GM19397 (cell line): ENCODE data around the gene NKTR.
"Not testable (repeated sequence)": the region's sequence is repeated elsewhere in the genome, so short reads cannot be mapped to it uniquely, and the experiment has no call there.

ENCODE experiments used
- ATAC-seq: cut with Tn5 transposase; IDR thresholded peaks from one replicate; pipeline ENCODE4 v1.9.1; 2021; ENCODE audit warnings: mild to moderate bottlenecking, moderate library complexity; ENCODE audit not compliant: unreplicated experiment

Gene NKTR

DNA sequence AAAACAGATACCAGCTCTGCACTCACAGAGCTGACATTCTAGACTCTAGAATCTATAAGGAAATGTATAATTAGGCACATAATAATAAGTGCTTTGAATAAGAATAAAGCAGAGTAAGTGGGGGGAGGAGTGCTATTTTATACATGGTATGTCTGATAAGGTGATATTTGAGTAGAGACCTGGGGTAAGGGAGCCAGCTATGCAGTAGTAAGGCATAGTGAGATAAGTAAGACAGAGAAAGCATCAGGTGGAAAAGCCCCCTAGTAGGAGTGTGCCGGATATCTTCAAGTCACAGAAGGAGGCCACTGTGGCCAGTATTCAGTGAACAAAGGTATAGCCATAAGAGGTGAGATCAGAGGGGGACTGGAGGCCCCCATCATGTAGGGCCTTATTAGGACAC is 6.9 kb upstream of the NKTR start:
- no peak for ATAC-seq

DNA sequence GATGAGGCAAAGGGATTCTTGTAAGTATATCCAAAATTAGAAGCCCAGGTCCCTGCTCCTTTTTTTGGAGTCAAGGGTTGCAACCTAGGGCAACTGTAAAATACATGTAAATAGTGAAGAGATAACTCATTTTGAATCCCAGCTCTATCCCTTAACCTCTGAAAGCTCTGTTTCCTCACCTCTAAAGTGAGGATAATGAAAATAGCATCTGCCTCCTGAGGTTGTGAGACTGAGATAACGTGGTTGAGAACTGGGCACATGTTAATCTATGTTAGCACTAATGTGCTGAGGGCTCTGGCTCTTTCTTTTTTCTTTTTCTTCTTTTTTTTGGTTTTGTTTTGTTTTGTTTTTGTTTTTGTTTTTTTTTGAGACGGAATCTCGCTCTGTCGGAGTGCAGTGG is 4.8 kb upstream of the NKTR start:
- no peak for ATAC-seq

DNA sequence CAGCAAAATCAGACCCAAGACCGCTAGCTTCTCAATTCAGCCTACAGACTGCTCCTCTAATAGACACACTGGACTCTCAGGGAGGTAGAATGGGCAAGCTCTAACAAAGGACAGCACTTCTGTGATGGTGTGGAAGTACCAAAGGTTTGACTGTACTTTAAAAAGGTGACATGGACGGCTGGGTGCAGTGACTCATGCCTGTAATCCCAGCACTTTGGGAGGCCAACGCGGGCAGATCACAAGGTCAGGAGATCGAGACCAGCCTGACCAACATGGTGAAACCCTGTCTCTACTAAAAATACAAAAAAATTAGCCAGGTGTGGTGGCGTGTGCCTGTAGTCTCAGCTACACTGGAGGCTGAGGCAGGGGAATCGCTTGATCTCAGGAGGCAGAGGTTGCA is 3.4 kb upstream of the NKTR start:
- ATAC-seq: not testable (repeated sequence)

DNA sequence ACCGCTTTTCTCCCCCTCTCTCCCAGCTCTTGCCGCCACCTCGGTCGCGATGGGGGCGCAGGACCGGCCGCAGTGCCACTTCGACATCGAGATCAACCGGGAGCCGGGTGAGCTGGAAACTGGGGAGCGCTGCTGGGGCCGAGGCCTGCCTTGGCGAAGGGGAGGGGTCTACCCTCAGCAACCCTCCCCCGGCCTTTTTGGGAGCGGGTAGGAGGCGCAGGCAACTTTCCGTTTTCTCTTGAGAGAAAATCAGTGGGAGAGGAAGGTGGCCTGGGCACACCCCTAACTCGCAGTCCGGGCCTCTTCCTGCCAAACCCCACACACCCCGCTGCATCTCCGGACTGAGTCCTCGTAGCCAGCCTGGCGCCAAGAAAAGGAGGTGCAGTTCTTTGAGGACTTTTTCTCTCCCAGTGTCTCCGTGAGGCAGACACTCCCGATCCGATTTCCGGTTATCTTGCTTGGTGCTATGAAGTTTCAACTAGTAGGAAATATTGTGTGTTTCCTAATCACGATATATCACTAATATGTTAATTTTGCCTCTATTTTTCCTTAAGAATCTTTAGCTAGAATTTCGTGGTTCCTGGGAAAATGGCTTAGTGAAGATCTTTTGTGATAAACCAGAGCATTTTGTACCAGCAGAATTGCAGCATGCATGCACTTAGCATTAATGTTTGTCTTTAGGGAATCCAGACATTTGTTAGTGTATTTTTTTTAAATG is 631 bp downstream of the NKTR start:
- peak; percentile 20 for ATAC-seq

DNA sequence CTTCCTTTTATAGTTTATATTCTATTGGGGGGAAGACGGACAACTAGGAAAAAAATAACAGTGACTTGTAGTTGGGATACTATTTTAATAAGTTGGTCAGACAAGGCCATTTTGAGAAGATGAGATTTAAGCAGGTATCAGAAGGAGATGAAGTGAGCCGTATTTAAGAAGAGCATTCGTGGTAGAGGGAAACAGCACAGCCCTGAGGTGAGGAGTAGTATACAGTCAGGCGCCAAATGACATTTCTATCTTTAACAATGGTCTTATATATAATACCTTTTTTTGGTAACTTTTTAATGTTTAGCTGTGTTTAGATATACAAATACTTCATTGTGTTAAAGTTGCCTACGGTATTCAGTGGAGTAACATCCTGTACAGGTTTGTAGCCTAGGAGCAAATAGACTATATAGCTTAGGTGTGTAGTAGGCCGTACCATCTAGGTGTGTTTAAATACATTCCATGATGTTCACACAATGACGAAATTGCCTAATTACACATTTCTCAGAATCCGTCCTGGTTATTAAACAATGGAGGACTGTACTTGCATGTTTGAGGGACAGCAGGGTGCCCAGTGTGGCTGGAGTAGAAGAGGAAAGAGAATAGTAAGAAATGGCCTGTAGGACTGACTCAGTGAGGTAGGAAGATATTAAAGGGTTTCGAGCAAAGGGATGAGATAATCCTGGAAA is 1.6 kb downstream of the NKTR start:
- no peak for ATAC-seq

DNA sequence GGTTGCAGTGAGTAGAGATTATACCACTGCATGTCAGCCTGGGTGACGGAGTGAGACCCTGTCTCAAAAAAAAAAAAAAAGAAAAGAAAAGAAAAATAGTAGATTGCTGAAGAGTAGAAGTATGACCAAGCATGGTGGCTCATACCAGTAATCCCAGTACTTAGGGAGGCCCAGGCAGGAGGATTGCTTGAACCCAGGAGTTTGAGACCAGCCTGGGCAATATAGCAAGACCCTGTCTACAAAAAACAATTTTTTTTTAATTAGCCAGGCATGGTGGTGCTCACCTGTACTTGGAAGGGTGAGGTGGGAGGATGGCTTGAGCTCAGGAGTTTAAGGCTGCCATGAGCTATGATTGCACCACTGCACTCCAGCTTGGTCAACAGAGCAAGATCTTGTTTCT is 2.5 kb downstream of the NKTR start:
- ATAC-seq: no peak

DNA sequence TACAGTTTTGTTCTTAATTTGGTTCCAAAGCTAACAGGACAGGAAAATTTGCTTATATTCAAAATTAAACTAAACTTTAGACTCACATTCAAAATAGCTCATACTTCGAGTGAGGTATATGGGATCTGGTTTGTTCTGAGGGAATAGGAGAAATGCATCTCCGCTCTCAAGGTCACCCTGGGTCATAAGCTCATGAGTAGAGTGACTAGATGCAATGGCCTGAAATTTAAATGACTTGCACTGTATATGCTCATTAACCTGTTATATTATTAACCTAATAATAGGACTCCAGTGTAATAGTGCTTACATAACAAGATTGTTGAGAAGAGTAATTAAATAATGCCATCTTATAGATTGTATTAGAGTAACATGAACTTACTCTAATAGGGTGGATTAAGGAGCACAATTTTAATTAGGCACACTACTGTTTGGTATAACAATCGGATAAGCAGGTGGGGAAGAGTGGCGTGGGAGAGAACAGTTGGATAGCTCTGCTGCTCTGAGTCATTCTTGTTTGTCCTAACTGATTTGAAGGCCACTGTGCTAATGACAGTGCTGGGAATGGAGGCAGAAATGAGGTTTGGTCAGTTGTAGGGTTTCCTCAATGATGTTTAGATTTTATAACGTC is 5.2 kb downstream of the NKTR start:
- ATAC-seq: no peak

DNA sequence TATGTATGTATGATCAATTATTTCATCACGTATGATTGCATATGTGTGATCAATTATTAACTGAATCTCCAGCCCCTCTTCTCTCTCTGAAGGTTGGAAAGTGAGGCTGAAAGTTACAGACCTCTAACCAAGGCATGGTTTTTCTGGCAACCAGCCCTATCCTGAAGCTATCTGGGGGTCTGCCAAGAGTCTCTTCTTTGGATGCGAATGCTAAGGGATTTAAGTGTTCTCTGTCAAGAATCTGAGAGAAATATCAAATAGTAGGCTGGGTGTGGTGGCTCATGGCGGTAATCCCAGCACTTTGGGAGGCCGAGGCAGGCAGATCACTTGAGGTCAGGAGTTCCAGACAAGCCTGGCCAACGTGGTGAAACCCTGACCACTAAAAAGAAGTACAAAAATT is 8.1 kb downstream of the NKTR start:
- no peak for ATAC-seq

DNA sequence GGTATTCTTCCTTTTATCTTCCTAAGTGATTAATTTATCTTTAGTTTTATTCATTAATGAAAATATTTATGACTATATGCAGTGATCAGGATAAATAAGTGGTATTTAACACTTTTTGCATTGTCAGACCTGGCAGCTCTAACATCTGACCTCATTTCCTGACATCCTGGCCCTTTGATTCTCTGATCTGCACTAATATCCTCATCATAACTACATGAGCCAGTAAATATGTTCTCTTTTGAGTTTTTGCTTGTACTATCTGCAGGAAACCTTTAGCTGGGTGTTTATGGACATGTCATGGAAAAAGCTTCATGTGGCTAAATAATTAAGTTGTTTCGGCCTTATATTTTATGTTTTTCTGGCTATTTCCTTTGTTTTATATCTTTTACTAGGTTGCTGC is 10.5 kb downstream of the NKTR start:
- no peak for ATAC-seq

DNA sequence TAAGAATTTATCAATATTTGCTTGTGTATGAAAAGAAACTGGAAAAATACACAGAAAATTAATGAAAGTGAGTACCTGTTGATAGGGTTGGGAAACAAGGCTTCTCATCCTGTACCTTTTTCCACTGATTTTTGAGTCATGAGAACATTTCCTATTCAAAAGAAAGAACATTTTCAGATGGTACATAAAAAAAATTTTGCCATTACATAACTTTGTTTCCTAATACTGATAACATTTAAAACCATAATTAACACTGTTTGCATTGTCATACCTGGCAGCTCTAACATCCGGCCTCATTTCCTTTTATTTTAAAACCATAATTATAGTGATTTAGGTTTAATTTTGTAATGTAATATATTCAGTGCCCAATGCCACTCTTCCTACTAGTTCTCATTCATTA is 11.7 kb downstream of the NKTR start:
- no peak for ATAC-seq

DNA sequence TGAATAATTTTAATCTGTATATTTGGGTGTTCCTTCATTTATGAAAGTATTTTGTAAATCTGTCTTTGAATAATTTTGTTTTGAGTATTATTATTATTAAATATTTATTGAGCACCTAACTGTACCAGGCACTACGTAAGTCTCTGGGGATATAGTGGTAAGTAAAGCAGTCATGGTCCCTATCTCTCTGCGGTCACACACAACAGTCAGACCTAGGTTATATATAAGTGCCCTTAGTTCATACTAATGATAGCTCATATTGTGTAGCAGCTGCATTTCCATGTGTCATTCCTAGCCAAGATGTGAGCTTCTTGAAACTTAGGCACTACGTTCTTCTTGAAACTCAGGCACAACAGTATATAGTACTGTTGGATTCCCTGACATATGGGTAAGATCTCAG is 12.4 kb downstream of the NKTR start:
- peak; percentile 70 for ATAC-seq

DNA sequence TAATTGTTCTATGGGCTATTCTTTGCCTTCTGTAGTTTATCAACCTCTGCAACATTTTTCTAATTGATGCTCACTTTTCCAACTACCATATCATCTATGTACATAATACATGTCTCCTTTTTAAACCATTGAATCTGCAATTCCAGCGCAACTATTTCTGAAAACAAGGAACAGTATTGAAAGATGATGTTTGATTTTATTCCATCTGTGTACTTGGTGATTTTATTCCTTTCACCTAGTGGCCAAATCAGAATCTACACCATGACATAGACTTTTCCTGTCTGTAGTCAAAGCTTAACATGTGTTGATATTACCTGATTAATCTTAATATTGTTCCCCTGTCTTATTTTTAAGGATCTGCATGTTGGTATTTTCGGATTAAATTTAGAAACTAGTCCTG is 13.0 kb downstream of the NKTR start:
- no peak for ATAC-seq

DNA sequence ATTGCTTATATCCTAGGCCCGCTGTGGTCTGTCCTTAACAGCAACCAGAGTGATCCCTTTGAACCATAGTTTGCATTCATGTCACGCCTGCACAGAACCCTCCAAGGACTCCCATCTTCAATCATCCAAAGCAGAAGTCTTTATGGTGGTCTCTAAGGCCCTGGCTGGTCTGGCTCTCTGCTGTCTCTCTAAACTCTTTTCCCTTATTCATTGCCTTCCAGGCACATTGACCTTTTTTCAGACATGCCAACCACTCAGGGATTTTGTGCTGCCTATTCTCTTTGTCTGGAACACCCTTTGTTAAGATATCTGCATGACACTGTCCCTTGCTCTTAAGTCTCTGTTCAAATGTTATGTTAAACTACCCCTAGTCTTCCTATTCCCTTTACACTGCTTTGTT is 31.1 kb downstream of the NKTR start:
- no peak for ATAC-seq

DNA sequence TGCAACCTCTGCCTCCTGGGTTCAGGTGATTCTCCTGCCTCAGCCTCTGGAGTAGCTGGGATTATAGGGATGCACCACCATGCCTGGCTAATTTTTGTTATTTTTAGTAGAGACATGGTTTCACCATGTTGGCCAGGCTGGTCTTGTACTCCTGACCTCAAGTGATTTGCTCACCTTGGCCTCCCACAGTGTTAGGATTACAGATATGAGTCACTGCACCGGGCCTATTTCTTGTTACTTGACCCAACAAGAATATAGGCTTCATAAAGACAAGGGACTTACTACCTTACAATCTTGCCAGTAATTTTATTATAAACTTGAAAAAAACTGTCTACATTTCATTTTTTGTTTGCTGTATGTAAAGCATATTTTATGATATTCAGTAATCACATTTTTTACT is 31.7 kb downstream of the NKTR start:
- no peak for ATAC-seq

DNA sequence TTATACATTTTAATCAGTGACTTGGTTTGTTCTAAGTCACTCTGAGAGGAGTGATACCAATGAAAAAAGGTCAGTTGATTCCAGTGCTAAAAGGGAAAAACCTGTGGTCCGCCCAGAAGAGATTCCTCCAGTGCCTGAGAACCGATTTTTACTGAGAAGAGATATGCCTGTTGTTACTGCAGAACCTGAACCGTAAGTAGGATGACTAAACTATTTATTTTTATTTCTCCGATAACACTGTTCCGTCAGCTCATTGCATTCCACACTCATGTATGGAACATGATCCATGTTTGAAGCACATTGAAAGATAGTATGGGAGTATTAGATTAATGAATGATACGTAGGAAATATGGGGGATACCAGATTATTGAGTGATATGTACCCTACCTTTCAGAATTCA is 33.1 kb downstream of the NKTR start:
- no peak for ATAC-seq

DNA sequence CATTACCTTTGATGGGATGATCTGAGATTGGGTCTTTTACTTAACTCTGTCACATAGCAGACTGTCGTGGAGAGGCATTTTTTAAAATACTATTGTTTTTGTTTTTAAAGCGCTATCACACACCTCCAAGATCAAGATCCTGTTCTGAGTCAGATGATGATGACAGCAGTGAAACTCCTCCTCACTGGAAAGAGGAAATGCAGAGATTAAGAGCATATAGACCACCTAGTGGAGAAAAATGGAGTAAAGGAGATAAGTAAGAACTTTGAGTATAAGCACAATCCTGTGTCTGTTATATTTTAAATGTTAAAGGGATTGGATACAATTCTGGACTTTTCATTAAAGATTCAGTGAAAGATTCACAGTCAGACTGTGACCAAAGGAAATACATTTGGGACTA is 34.6 kb downstream of the NKTR start:
- ATAC-seq: no peak

DNA sequence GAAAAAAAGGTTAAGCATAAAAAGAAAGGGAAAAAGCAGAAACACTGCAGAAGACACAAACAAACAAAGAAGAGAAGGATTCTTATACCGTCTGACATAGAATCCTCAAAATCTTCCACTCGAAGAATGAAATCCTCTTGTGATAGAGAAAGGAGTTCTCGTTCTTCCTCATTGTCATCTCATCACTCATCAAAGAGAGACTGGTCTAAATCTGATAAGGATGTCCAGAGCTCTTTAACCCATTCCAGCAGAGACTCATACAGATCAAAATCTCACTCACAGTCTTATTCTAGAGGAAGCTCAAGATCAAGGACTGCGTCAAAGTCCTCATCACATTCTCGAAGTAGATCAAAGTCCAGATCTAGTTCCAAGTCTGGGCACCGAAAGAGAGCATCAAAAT is 36.5 kb downstream of the NKTR start:
- no peak for ATAC-seq

DNA sequence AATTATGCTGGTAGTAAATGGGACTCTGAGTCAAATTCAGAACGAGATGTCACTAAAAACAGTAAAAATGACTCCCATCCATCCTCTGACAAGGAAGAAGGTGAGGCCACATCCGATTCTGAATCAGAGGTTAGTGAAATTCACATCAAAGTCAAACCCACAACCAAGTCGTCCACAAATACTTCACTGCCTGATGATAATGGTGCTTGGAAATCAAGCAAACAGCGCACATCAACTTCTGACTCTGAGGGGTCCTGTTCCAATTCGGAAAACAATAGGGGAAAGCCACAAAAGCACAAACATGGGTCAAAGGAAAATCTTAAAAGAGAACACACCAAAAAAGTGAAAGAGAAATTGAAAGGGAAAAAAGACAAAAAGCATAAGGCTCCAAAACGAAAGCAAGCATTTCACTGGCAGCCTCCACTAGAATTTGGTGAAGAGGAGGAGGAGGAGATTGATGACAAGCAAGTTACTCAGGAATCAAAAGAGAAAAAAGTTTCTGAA is 37.9 kb downstream of the NKTR start:
- ATAC-seq: no peak

DNA sequence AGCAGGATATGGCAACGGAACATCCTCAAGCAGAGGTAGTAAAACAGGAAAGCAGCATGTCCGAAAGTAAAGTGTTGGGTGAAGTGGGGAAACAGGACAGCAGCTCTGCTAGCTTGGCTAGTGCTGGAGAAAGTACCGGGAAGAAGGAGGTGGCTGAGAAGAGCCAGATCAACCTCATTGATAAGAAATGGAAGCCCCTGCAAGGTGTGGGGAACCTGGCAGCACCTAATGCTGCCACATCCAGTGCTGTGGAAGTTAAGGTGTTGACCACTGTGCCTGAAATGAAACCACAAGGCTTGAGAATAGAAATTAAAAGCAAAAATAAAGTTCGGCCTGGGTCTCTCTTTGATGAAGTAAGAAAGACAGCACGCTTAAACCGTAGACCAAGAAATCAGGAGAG is 38.7 kb downstream of the NKTR start:
- ATAC-seq: no peak

DNA sequence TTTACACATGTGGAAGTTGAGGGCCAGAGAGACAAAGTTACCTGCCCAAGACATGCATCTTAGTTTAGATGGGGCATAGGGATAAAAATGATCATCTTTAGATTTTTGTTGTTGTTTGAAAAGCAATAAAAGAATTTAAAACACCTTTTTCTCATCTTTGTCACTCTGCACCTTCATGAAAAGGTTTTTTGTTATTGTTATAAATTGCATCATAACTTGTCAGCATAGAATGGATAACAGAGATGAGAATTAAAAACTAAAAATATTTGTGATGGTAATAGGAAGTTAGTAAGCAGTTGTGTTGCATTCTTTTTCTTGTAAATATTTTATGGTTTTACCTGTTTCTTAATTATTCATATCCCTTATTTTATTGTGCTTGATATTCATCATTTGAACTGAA is 39.6 kb downstream of the NKTR start:
- no peak for ATAC-seq

DNA sequence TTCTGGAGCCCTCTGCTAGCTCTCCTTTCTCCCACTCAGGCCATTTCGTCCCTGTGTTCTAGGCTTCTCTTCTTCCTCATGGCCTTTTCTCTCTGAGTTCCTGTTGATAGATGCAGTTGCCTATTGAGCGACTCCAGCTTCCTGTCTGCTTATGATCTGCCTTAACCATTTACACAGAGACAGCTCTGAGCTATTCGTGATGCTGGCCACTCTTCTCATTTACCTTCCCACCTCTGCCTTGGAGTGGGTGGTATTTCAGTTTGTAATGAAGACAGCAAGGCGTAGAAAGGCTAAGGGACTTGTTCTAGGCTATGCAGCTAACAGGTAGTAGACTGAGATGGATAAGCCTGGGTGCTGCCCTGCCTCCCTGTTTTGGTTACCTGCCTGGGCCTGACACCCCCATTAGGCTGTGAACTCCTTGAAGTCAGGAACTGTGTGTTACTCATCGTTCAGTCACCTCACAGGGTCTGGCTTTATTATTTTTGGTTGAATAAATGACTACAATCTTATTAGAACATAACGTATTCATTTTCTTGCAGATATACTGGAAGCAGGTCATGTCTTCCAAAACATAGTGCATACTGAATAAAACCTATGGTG is 40.4 kb downstream of the NKTR start:
- no peak for ATAC-seq
